ENCODE measurements around the gene AUTS2.

The AUTS2 gene

GRCh38 chr7:70492625-70493024 is 894.4 kb downstream of the AUTS2 start:
- H2BK120ac ChIP-seq (ENCODE audit: low read depth, low read length), result no peak overlapping the region
- DNase-seq, result no peak
- no peaks in the 10 kb centered on the region for H3K79me1 ChIP-seq (ENCODE audit: low read length)
- no peak overlapping the region for H2AK5ac ChIP-seq (ENCODE audit: low read length)
- no peaks in the 10 kb centered on the region for H3K36me3 ChIP-seq (ENCODE audit: control insufficient read depth, insufficient read depth, low read length)
- WGBS (ENCODE audit: extremely low coverage, insufficient coverage, low lambda C conversion rate), result no CpG with 5 or more reads among the region's 7 CpGs
- H3K4me2 ChIP-seq (ENCODE audit: low read length), result no peak overlapping the region
- no peak overlapping the region for H2BK5ac ChIP-seq (ENCODE audit: low read length)
- no peak overlapping the region for H2BK15ac ChIP-seq (replicated peaks; ENCODE audit: low read depth)
- no peak overlapping the region for H3K18ac ChIP-seq (ENCODE audit: low read length)
- H3K9ac ChIP-seq (ENCODE audit: low read length), result no peak overlapping the region
- no peak overlapping the region for H3K23ac ChIP-seq (ENCODE audit: low read length)
- H3K4me3 ChIP-seq (ENCODE audit: low read length), result no peak overlapping the region
- no peaks in the 10 kb centered on the region for H3K4me1 ChIP-seq (ENCODE audit: control insufficient read depth, low read depth, low read length)
- H3K4ac ChIP-seq (ENCODE audit: low read depth, low read length), result no peak overlapping the region
- H4K5ac ChIP-seq (ENCODE audit: low read length), result no peak overlapping the region
- H3K56ac ChIP-seq (ENCODE audit: low read length), result no peak overlapping the region
- H3K27ac ChIP-seq (ENCODE audit: low read depth, low read length), result no peak overlapping the region
- H3K27me3 ChIP-seq (ENCODE audit: insufficient read depth, low read length, poor library complexity), result no peaks in the 10 kb centered on the region
- no peak overlapping the region for H4K8ac ChIP-seq (ENCODE audit: low read depth, low read length)
- no peaks in the 10 kb centered on the region for H3K79me2 ChIP-seq (ENCODE audit: control insufficient read depth, insufficient read depth, low read length)

DNA sequence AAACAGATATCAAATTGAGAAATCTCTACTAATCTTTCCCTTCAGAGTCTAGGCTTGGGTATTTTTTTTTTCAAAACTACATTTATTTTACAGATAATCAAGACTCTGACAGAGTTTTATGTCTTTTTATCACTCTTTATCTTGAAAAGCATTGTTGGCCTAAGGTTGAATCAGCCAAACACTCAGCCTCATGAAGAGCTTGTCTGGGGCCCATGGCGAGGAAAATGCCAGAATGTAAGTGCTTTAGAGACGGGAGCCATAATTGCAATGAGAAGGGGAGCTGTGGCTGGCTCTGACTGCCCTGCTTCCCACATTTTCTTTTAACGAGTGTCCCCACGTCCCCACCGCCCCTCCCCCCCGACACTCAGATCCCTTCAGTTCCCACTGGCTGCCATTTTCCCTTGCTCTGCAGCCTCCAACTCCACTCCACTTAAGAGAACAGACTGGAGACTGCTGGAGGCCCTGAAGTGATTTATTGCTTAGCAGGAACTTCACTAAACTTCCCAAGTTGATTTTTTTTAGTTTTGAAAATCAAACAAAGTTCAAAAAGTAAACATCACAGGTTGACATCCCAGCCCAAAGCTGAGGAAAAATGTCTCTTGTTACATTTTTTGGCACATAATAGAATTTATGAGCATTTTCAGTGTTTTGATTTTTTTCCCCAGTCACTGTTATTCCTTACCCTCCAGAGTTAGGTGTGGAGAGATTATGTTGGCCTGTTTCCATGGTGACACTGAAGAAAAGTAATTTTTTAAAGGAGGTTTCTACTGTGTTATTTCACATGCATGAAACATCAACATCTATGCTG is 896.2 kb downstream of the AUTS2 start:
- Histone ChIP-seq H3K56ac (ENCODE audit: low read length) (no peak overlapping the region), H4K8ac (ENCODE audit: low read depth, low read length) (no peak overlapping the region), H3K4me1 (ENCODE audit: control insufficient read depth, low read depth, low read length) (no peaks in the 10 kb centered on the region), H3K27me3 (ENCODE audit: insufficient read depth, low read length, poor library complexity) (no peaks in the 10 kb centered on the region), H3K4me3 (ENCODE audit: low read length) (no peak overlapping the region), H3K4me2 (ENCODE audit: low read length) (no peak overlapping the region), H4K5ac (ENCODE audit: low read length) (no peak overlapping the region), H2BK15ac (replicated peaks; ENCODE audit: low read depth) (no peak overlapping the region), H3K4ac (ENCODE audit: low read depth, low read length) (no peak overlapping the region), H3K23ac (ENCODE audit: low read length) (no peak overlapping the region), H2BK5ac (ENCODE audit: low read length) (no peak overlapping the region), H3K79me2 (ENCODE audit: control insufficient read depth, insufficient read depth, low read length) (no peaks in the 10 kb centered on the region), H3K36me3 (ENCODE audit: control insufficient read depth, insufficient read depth, low read length) (no peaks in the 10 kb centered on the region), H2AK5ac (ENCODE audit: low read length) (no peak overlapping the region), H3K79me1 (ENCODE audit: low read length) (no peaks in the 10 kb centered on the region), H3K18ac (ENCODE audit: low read length) (no peak overlapping the region), H3K9ac (ENCODE audit: low read length) (no peak overlapping the region), H3K27ac (ENCODE audit: low read depth, low read length) (no peak overlapping the region), H2BK120ac (ENCODE audit: low read depth, low read length) (no peak overlapping the region)
- no CpG with 5 or more reads among the region's 6 CpGs for WGBS (ENCODE audit: extremely low coverage, insufficient coverage, low lambda C conversion rate)
- DNase-seq, result no peak

DNA sequence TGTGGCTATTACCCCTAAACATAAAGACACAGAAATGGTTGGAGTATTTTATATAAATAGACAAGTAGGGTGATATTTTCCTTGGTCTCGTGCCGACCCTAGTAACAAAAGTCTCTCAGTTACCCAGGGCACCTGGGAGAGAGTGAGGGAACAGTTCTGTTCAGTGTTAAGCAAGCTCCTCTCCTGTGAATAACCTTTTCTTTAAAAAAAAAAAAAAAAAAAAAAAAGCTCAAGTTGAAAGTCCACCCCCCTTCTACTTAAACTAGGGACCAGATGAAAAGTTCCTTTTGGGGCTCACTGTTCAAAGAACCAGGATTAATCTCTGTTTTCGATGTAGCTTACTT is 896.7 kb downstream of the AUTS2 start:
- Histone ChIP-seq H3K9ac (ENCODE audit: low read length) (no peak overlapping the region), H3K4ac (ENCODE audit: low read depth, low read length) (no peak overlapping the region), H3K27ac (ENCODE audit: low read depth, low read length) (no peak overlapping the region), H2BK15ac (replicated peaks; ENCODE audit: low read depth) (no peak overlapping the region), H3K27me3 (ENCODE audit: insufficient read depth, low read length, poor library complexity) (no peaks in the 10 kb centered on the region), H3K4me2 (ENCODE audit: low read length) (no peak overlapping the region), H3K79me1 (ENCODE audit: low read length) (no peaks in the 10 kb centered on the region), H3K36me3 (ENCODE audit: control insufficient read depth, insufficient read depth, low read length) (no peaks in the 10 kb centered on the region), H3K79me2 (ENCODE audit: control insufficient read depth, insufficient read depth, low read length) (no peaks in the 10 kb centered on the region), H3K4me3 (ENCODE audit: low read length) (no peak overlapping the region), H3K23ac (ENCODE audit: low read length) (no peak overlapping the region), H2AK5ac (ENCODE audit: low read length) (no peak overlapping the region), H4K8ac (ENCODE audit: low read depth, low read length) (no peak overlapping the region), H2BK120ac (ENCODE audit: low read depth, low read length) (no peak overlapping the region), H2BK5ac (ENCODE audit: low read length) (no peak overlapping the region), H3K18ac (ENCODE audit: low read length) (no peak overlapping the region), H3K4me1 (ENCODE audit: control insufficient read depth, low read depth, low read length) (no peaks in the 10 kb centered on the region), H4K5ac (ENCODE audit: low read length) (no peak overlapping the region), H3K56ac (ENCODE audit: low read length) (no peak overlapping the region)
- WGBS (ENCODE audit: extremely low coverage, insufficient coverage, low lambda C conversion rate), result no CpG with 5 or more reads among the region's 3 CpGs
- DNase-seq, result no peak

- H3K56ac ChIP-seq (ENCODE audit: low read length), result no peak overlapping the region
- H2BK120ac ChIP-seq (ENCODE audit: low read depth, low read length), result no peak overlapping the region
- H4K8ac ChIP-seq (ENCODE audit: low read depth, low read length), result no peak overlapping the region
- H3K36me3 ChIP-seq (ENCODE audit: control insufficient read depth, insufficient read depth, low read length), result no peaks in the 10 kb centered on the region
- no peak overlapping the region for H3K27ac ChIP-seq (ENCODE audit: low read depth, low read length)
- no peak overlapping the region for H2BK5ac ChIP-seq (ENCODE audit: low read length)
- no peaks in the 10 kb centered on the region for H3K27me3 ChIP-seq (ENCODE audit: insufficient read depth, low read length, poor library complexity)
- H3K4me1 ChIP-seq (ENCODE audit: control insufficient read depth, low read depth, low read length), result no peaks in the 10 kb centered on the region
- H3K4ac ChIP-seq (ENCODE audit: low read depth, low read length), result no peak overlapping the region
- no CpG with 5 or more reads among the region's 2 CpGs for WGBS (ENCODE audit: extremely low coverage, insufficient coverage, low lambda C conversion rate)
- H2BK15ac ChIP-seq (replicated peaks; ENCODE audit: low read depth), result no peak overlapping the region
- no peak overlapping the region for H3K4me2 ChIP-seq (ENCODE audit: low read length)
- no peak overlapping the region for H3K23ac ChIP-seq (ENCODE audit: low read length)
- DNase-seq, result no peak
- H3K9ac ChIP-seq (ENCODE audit: low read length), result no peak overlapping the region
- no peak overlapping the region for H3K4me3 ChIP-seq (ENCODE audit: low read length)
- no peaks in the 10 kb centered on the region for H3K79me1 ChIP-seq (ENCODE audit: low read length)
- H2AK5ac ChIP-seq (ENCODE audit: low read length), result no peak overlapping the region
- H3K79me2 ChIP-seq (ENCODE audit: control insufficient read depth, insufficient read depth, low read length), result no peaks in the 10 kb centered on the region
- H4K5ac ChIP-seq (ENCODE audit: low read length), result no peak overlapping the region
- no peak overlapping the region for H3K18ac ChIP-seq (ENCODE audit: low read length)
These were observed 899.5 kb downstream of the AUTS2 start for GRCh38 chr7:70497793-70498192.

- no CpG with 5 or more reads among the region's 5 CpGs for WGBS (ENCODE audit: extremely low coverage, insufficient coverage, low lambda C conversion rate)
- no peak overlapping the region for H3K4ac ChIP-seq (ENCODE audit: low read depth, low read length)
- no peak overlapping the region for H3K4me2 ChIP-seq (ENCODE audit: low read length)
- H3K56ac ChIP-seq (ENCODE audit: low read length), result no peak overlapping the region
- H3K36me3 ChIP-seq (ENCODE audit: control insufficient read depth, insufficient read depth, low read length), result no peaks in the 10 kb centered on the region
- no peak overlapping the region for H2BK15ac ChIP-seq (replicated peaks; ENCODE audit: low read depth)
- H3K79me1 ChIP-seq (ENCODE audit: low read length), result no peaks in the 10 kb centered on the region
- H3K27ac ChIP-seq (ENCODE audit: low read depth, low read length), result no peak overlapping the region
- DNase-seq, result peak; percentile 60
- H2BK120ac ChIP-seq (ENCODE audit: low read depth, low read length), result no peak overlapping the region
- H4K8ac ChIP-seq (ENCODE audit: low read depth, low read length), result no peak overlapping the region
- H3K9ac ChIP-seq (ENCODE audit: low read length), result no peak overlapping the region
- H4K5ac ChIP-seq (ENCODE audit: low read length), result no peak overlapping the region
- no peak overlapping the region for H3K18ac ChIP-seq (ENCODE audit: low read length)
- H3K27me3 ChIP-seq (ENCODE audit: insufficient read depth, low read length, poor library complexity), result no peaks in the 10 kb centered on the region
- no peaks in the 10 kb centered on the region for H3K4me1 ChIP-seq (ENCODE audit: control insufficient read depth, low read depth, low read length)
- no peak overlapping the region for H3K4me3 ChIP-seq (ENCODE audit: low read length)
- H3K79me2 ChIP-seq (ENCODE audit: control insufficient read depth, insufficient read depth, low read length), result no peaks in the 10 kb centered on the region
- no peak overlapping the region for H2BK5ac ChIP-seq (ENCODE audit: low read length)
- H3K23ac ChIP-seq (ENCODE audit: low read length), result no peak overlapping the region
- H2AK5ac ChIP-seq (ENCODE audit: low read length), result no peak overlapping the region
These were observed 900.1 kb downstream of the AUTS2 start for GRCh38 chr7:70498232-70498992.

Measured in mesendoderm (in vitro differentiated cells).